IMR-90 (cell line): ENCODE results near the gene ZDHHC22. TPM values are rescaled to one million over a fixed set of nuclear protein-coding genes. Genes with fewer than 3 reads are reported as not detected.

Experiments used
- ATAC-seq: fragments of 200-7000 bp; cut with Tn5 transposase; 2 replicates; pipeline ENCODE4 v1.9.1; 2020; ENCODE audit warnings: low read depth, mild to moderate bottlenecking, moderate library complexity
- BruUV-seq: library from RNA; stranded (reverse); fragments of 400-500 nt; replicated peaks from 2 replicates; lab custom pipeline; 2021; lab: Mats Ljungman, UMichigan
- CTCF ChIA-PET: fragments of 300-600 bp; formaldehyde crosslinking; extraction: SDS; loops from one replicate; lab custom pipeline; 2021; ENCODE audit warnings: antibody characterized with exemption; lab: Yijun Ruan, JAX
- POLR2A ChIA-PET: fragments of 300-600 bp; sonication (Branson Sonifier 250); formaldehyde crosslinking; loops from one replicate; lab custom pipeline; 2022; ENCODE audit warnings: antibody characterized with exemption; ENCODE audit not compliant: unreplicated experiment; lab: Charles Lee
- DNase-seq: peaks from one replicate; pipeline ENCODE4 v3.0.0; 2013
- H2AFZ ChIP-seq: replicated peaks from 2 replicates; pipeline ENCODE3; 2013; ENCODE audit warnings: low read length, mild to moderate bottlenecking; ENCODE audit not compliant: poor library complexity
- H2AK5ac ChIP-seq: 2 replicates; pipeline ENCODE4 v1.6.1; 2013; ENCODE audit warnings: low read depth, low read length, inconsistent platforms
- H2AK9ac ChIP-seq: replicated peaks from 2 replicates; pipeline ENCODE3; 2013; ENCODE audit warnings: mild to moderate bottlenecking, low read depth, low read length, moderate library complexity; ENCODE audit not compliant: poor library complexity
- H2BK120ac ChIP-seq: 2 replicates; pipeline ENCODE4 v1.6.1; 2013; ENCODE audit warnings: low read depth, low read length, inconsistent platforms
- H2BK15ac ChIP-seq: 3 replicates; pipeline ENCODE4 v1.6.1; 2013; ENCODE audit warnings: low read depth, low read length, inconsistent platforms
- H2BK20ac ChIP-seq: 2 replicates; pipeline ENCODE4 v1.6.1; 2013; ENCODE audit warnings: low read depth, mild to moderate bottlenecking, inconsistent platforms, low read length, moderate library complexity
- H2BK5ac ChIP-seq: 2 replicates; pipeline ENCODE4 v1.6.1; 2013; ENCODE audit warnings: mild to moderate bottlenecking, low read depth, low read length, inconsistent platforms; ENCODE audit not compliant: poor library complexity, severe bottlenecking
- H3K14ac ChIP-seq: replicated peaks from 2 replicates; pipeline ENCODE4 v1.6.1; 2013; ENCODE audit warnings: low read depth, low read length, inconsistent platforms
- H3K18ac ChIP-seq: 2 replicates; pipeline ENCODE4 v1.6.1; 2013; ENCODE audit warnings: low read depth, low read length, control low read depth
- H3K23ac ChIP-seq: 2 replicates; pipeline ENCODE4 v1.6.1; 2013; ENCODE audit warnings: low read depth, low read length, inconsistent platforms
- H3K27ac ChIP-seq: 2 replicates; pipeline ENCODE4 v1.5.1; 2013; ENCODE audit warnings: mild to moderate bottlenecking, control low read depth, low read length; ENCODE audit not compliant: insufficient read depth
- H3K27me3 ChIP-seq: 2 replicates; pipeline ENCODE4 v1.6.1; 2013; ENCODE audit warnings: low read length; ENCODE audit not compliant: control insufficient read depth, insufficient read depth
- H3K36me3 ChIP-seq: 2 replicates; pipeline ENCODE4 v1.6.1; 2013; ENCODE audit warnings: low read length, mixed read lengths; ENCODE audit not compliant: control insufficient read depth, insufficient read depth
- H3K4ac ChIP-seq: 2 replicates; pipeline ENCODE4 v1.6.1; 2013; ENCODE audit warnings: low read depth, low read length, inconsistent platforms
- H3K4me1 ChIP-seq: 2 replicates; pipeline ENCODE4 v1.6.1; 2013; ENCODE audit warnings: low read length, mixed read lengths; ENCODE audit not compliant: control insufficient read depth, insufficient read depth
- H3K4me2 ChIP-seq: 2 replicates; pipeline ENCODE4 v1.6.1; 2013; ENCODE audit warnings: low read depth, mild to moderate bottlenecking, control low read depth, low read length, moderate library complexity
- H3K4me3 ChIP-seq: 2 replicates; pipeline ENCODE4 v1.5.1; 2013; ENCODE audit warnings: low read depth, mild to moderate bottlenecking, control low read depth, low read length, moderate library complexity; ENCODE audit not compliant: insufficient read depth
- H3K56ac ChIP-seq: 2 replicates; pipeline ENCODE4 v1.6.1; 2013; ENCODE audit warnings: low read length, inconsistent platforms; ENCODE audit not compliant: insufficient read depth; ENCODE audit errors: extremely low read depth
- H3K79me1 ChIP-seq, 2 experiments: 2 replicates each; pipeline ENCODE4 v1.6.1; 2013; ENCODE audit warnings: low read length in 2 of 2, inconsistent platforms in 1 of 2, low read depth in 1 of 2
- H3K9ac ChIP-seq: 2 replicates; pipeline ENCODE4 v1.6.1; 2013; ENCODE audit warnings: low read depth, low read length, control low read depth
- H3K9me1 ChIP-seq: 2 replicates; pipeline ENCODE4 v1.6.1; 2013; ENCODE audit warnings: low read length, inconsistent platforms; ENCODE audit not compliant: insufficient read depth
- H3K9me3 ChIP-seq: 2 replicates; pipeline ENCODE4 v1.6.1; 2013; ENCODE audit warnings: low read length; ENCODE audit not compliant: control insufficient read depth, insufficient read depth
- H4K20me1 ChIP-seq: 2 replicates; pipeline ENCODE4 v1.6.1; 2013; ENCODE audit warnings: low read length, inconsistent platforms; ENCODE audit not compliant: insufficient read depth
- H4K5ac ChIP-seq: 2 replicates; pipeline ENCODE4 v1.6.1; 2013; ENCODE audit warnings: mild to moderate bottlenecking, low read depth, low read length, control low read depth
- H4K8ac ChIP-seq, 2 experiments: 2 replicates each; pipeline ENCODE4 v1.6.1; 2013; ENCODE audit warnings: low read depth in 2 of 2, low read length in 2 of 2, control low read depth in 1 of 2, inconsistent platforms in 1 of 2
- H4K91ac ChIP-seq: 2 replicates; pipeline ENCODE4 v1.6.1; 2013; ENCODE audit warnings: low read depth, low read length, inconsistent platforms; ENCODE audit not compliant: insufficient read depth
- BHLHE40 ChIP-seq: fragments of 150-350 bp; IDR thresholded peaks from 2 replicates; pipeline ENCODE4 v1.6.1; 2016; ENCODE audit warnings: mild to moderate bottlenecking, low read depth, low read length
- CEBPB ChIP-seq: IDR thresholded peaks from 2 replicates; pipeline ENCODE4 v1.6.1; 2012; ENCODE audit warnings: low read depth, low read length, improper control_type of control experiment
- CHD1 ChIP-seq: IDR thresholded peaks from 2 replicates; pipeline ENCODE4 v1.6.1; 2012; ENCODE audit warnings: low read depth, low read length, improper control_type of control experiment
- CTCF ChIP-seq: conservative IDR thresholded peaks from 2 replicates; pipeline ENCODE4 v1.5.1; 2012; ENCODE audit warnings: mild to moderate bottlenecking, low read depth, low read length, improper control_type of control experiment
- FOS ChIP-seq: fragments of 150-350 bp; IDR thresholded peaks from 2 replicates; pipeline ENCODE4 v1.6.1; 2016; ENCODE audit warnings: low read depth, low read length
- MAFK ChIP-seq: IDR thresholded peaks from 2 replicates; pipeline ENCODE4 v1.6.1; 2012; ENCODE audit warnings: low read depth, low read length, improper control_type of control experiment
- MAZ ChIP-seq: IDR thresholded peaks from 2 replicates; pipeline ENCODE4 v1.6.1; 2012; ENCODE audit warnings: low read depth, mild to moderate bottlenecking, low read length, improper control_type of control experiment, moderate library complexity, borderline replicate concordance
- MXI1 ChIP-seq: IDR thresholded peaks from 2 replicates; pipeline ENCODE4 v1.6.1; 2012; ENCODE audit warnings: low read depth, mild to moderate bottlenecking, low read length, moderate library complexity, borderline replicate concordance
- NFE2L2 ChIP-seq: fragments of 150-350 bp; IDR thresholded peaks from 2 replicates; pipeline ENCODE4 v1.6.1; 2016; ENCODE audit warnings: low read depth, mild to moderate bottlenecking, low read length
- POLR2A ChIP-seq: IDR thresholded peaks from 2 replicates; pipeline ENCODE4 v1.6.1; 2012; ENCODE audit warnings: mild to moderate bottlenecking, low read depth, low read length
- RAD21 ChIP-seq: IDR thresholded peaks from 2 replicates; pipeline ENCODE4 v1.6.1; 2012; ENCODE audit warnings: low read length, improper control_type of control experiment
- RCOR1 ChIP-seq: IDR thresholded peaks from 2 replicates; pipeline ENCODE4 v1.6.1; 2012; ENCODE audit warnings: mild to moderate bottlenecking, low read length, improper control_type of control experiment; ENCODE audit not compliant: insufficient replicate concordance
- WGBS, 2 experiments: methylation state at CpG; one replicate each; pipeline versions ENCODE4 v1.1.5 to v1.1.7; 2013; ENCODE audit warnings: missing lambda C conversion rate in 2 of 2; ENCODE audit not compliant: insufficient read length in 1 of 2; ENCODE audit errors: extremely low coverage in 2 of 2; 5-methylcytosine and 5-hydroxymethylcytosine counted together
- dilution Hi-C: fragments of 300-500 bp; cut with HindIII; formaldehyde crosslinking; loops from one replicate; pipeline ENCODE4 v1.14.3; 2018; ENCODE audit warnings: low sequenced_read_pairs; ENCODE audit not compliant: unreplicated experiment
- in situ Hi-C: fragments of 300-500 bp; cut with MboI; formaldehyde crosslinking; loops from 3 replicates; pipeline ENCODE4 v1.14.3; 2019; ENCODE audit warnings: low sequenced_read_pairs, inconsistent platforms, mixed read lengths
- intact Hi-C: fragments of 100-400 bp; cut with micrococcal nuclease; formaldehyde crosslinking; loops from 2 replicates; pipeline ENCODE4 v1.10.0; 2022
- polyA plus RNA-seq, 3 experiments: library from polyadenylated mRNA; depleted of rRNA; stranded (reverse); fragments of >200 nt; gene quantifications; 2 replicates each; pipeline ENCODE4 v1.2.3, GENCODE V29; 2012; ENCODE audit warnings: low replicate concordance in 1 of 3
- total RNA-seq: library from RNA; depleted of rRNA; stranded (reverse); fragments of >200 nt; gene quantifications from 2 replicates; pipeline ENCODE4 v1.2.3, GENCODE V29; 2012
- TF ChIP-seq, protein P1 (sequence below): fragments of 150-350 bp; IDR thresholded peaks from 2 replicates; pipeline ENCODE4 v1.6.1; 2017; ENCODE audit warnings: mild to moderate bottlenecking, antibody characterized with exemption, low read length, low read depth
- TF ChIP-seq, protein P2 (sequence below): fragments of 150-350 bp; IDR thresholded peaks from 2 replicates; pipeline ENCODE4 v1.6.1; 2016; ENCODE audit warnings: low read depth, mild to moderate bottlenecking, low read length, moderate library complexity, borderline replicate concordance

ZDHHC22 gene
- total and polyA plus RNA-seq, 2 of the 4 experiments (the other 2 are of a cell fraction), result not detected

- TF ChIP-seq RCOR1 (no peak), MAZ (no peak), MXI1 (no peak)
These were observed 37.1 kb upstream of the ZDHHC22 start (continued) for GRCh38 chr14:77178656-77179055.

GRCh38 chr14:77177702-77178101 is 36.1 kb upstream of the ZDHHC22 start:
- no peak overlapping the region for H2BK20ac ChIP-seq
- H3K9me3 ChIP-seq, result no peaks in the 10 kb centered on the region
- no peaks in the 10 kb centered on the region for H3K9me1 ChIP-seq
- H3K79me1 ChIP-seq, result no peaks in the 10 kb centered on the region
- no peak overlapping the region for H3K18ac ChIP-seq
- CTCF ChIA-PET, result no interaction called here
- H2AK5ac ChIP-seq, result no peak overlapping the region
- H3K4ac ChIP-seq, result no peak overlapping the region
- no peak overlapping the region for H2BK15ac ChIP-seq
- no peaks in the 10 kb centered on the region for H3K4me1 ChIP-seq
- no peak overlapping the region for H4K5ac ChIP-seq
- no peaks in the 10 kb centered on the region for H4K20me1 ChIP-seq
- no peak overlapping the region for H2AFZ ChIP-seq
- dilution Hi-C loops, result no loop called here
- no TSS peak for BruUV-seq
- H3K56ac ChIP-seq, result no peak overlapping the region
- no peak overlapping the region for H3K27ac ChIP-seq
- in situ Hi-C loops, result no loop called here
- no peak overlapping the region for H3K14ac ChIP-seq
- H4K91ac ChIP-seq, result no peak overlapping the region
- peaks cover 21% of the 10 kb centered on the region for H3K27me3 ChIP-seq
- H3K23ac ChIP-seq, result no peak overlapping the region
- no peak overlapping the region for H2AK9ac ChIP-seq
- intact Hi-C loops, result no loop called here
- no peak overlapping the region for H2BK120ac ChIP-seq
- no peak for ATAC-seq
- no peak overlapping the region for H2BK5ac ChIP-seq
- H3K4me3 ChIP-seq, result no peak overlapping the region
- POLR2A ChIA-PET, result no interaction called here
- no peak overlapping the region for H3K9ac ChIP-seq
- DNase-seq, result no peak
- no peaks in the 10 kb centered on the region for H3K36me3 ChIP-seq
- whole genome bisulfite sequencing, 2 experiments, result no CpG with 5 or more reads among the region's 1 CpG
- H4K8ac ChIP-seq, result no peak overlapping the region
- no peak overlapping the region for H3K4me2 ChIP-seq
- TF ChIP-seq MAZ (no peak), NFE2L2 (no peak), FOS (no peak), MXI1 (no peak), BHLHE40 (no peak), POLR2A (no peak), RCOR1 (no peak), RAD21 (no peak), CHD1 (no peak), CEBPB (no peak), CTCF (no peak), MAFK (no peak)
- TF ChIP-seq, protein P1, sequence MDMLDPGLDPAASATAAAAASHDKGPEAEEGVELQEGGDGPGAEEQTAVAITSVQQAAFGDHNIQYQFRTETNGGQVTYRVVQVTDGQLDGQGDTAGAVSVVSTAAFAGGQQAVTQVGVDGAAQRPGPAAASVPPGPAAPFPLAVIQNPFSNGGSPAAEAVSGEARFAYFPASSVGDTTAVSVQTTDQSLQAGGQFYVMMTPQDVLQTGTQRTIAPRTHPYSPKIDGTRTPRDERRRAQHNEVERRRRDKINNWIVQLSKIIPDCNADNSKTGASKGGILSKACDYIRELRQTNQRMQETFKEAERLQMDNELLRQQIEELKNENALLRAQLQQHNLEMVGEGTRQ, result no peak
- TF ChIP-seq, protein P2, sequence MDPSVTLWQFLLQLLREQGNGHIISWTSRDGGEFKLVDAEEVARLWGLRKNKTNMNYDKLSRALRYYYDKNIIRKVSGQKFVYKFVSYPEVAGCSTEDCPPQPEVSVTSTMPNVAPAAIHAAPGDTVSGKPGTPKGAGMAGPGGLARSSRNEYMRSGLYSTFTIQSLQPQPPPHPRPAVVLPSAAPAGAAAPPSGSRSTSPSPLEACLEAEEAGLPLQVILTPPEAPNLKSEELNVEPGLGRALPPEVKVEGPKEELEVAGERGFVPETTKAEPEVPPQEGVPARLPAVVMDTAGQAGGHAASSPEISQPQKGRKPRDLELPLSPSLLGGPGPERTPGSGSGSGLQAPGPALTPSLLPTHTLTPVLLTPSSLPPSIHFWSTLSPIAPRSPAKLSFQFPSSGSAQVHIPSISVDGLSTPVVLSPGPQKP, result no peak
